IMR-90 (cell line): ENCODE results near the gene ZFR2. TPM values are rescaled to one million over a fixed set of nuclear protein-coding genes. Genes with fewer than 3 reads are reported as not detected.

ENCODE experiments used
- ATAC-seq: fragments of 200-7000 bp; cut with Tn5 transposase; 2 replicates; pipeline ENCODE4 v1.9.1; 2020; ENCODE audit warnings: low read depth, mild to moderate bottlenecking, moderate library complexity
- BruUV-seq: library from RNA; stranded (reverse); fragments of 400-500 nt; replicated peaks from 2 replicates; lab custom pipeline; 2021; lab: Mats Ljungman, UMichigan
- CTCF ChIA-PET: fragments of 300-600 bp; formaldehyde crosslinking; extraction: SDS; loops from one replicate; lab custom pipeline; 2021; ENCODE audit warnings: antibody characterized with exemption; lab: Yijun Ruan, JAX
- POLR2A ChIA-PET: fragments of 300-600 bp; sonication (Branson Sonifier 250); formaldehyde crosslinking; loops from one replicate; lab custom pipeline; 2022; ENCODE audit warnings: antibody characterized with exemption; ENCODE audit not compliant: unreplicated experiment; lab: Charles Lee
- DNase-seq: peaks from one replicate; pipeline ENCODE4 v3.0.0; 2013
- H2AFZ ChIP-seq: replicated peaks from 2 replicates; pipeline ENCODE3; 2013; ENCODE audit warnings: low read length, mild to moderate bottlenecking; ENCODE audit not compliant: poor library complexity
- H2AK5ac ChIP-seq: 2 replicates; pipeline ENCODE4 v1.6.1; 2013; ENCODE audit warnings: low read depth, low read length, inconsistent platforms
- H2AK9ac ChIP-seq: replicated peaks from 2 replicates; pipeline ENCODE3; 2013; ENCODE audit warnings: mild to moderate bottlenecking, low read depth, low read length, moderate library complexity; ENCODE audit not compliant: poor library complexity
- H2BK120ac ChIP-seq: 2 replicates; pipeline ENCODE4 v1.6.1; 2013; ENCODE audit warnings: low read depth, low read length, inconsistent platforms
- H2BK15ac ChIP-seq: 3 replicates; pipeline ENCODE4 v1.6.1; 2013; ENCODE audit warnings: low read depth, low read length, inconsistent platforms
- H2BK20ac ChIP-seq: 2 replicates; pipeline ENCODE4 v1.6.1; 2013; ENCODE audit warnings: low read depth, mild to moderate bottlenecking, inconsistent platforms, low read length, moderate library complexity
- H2BK5ac ChIP-seq: 2 replicates; pipeline ENCODE4 v1.6.1; 2013; ENCODE audit warnings: mild to moderate bottlenecking, low read depth, low read length, inconsistent platforms; ENCODE audit not compliant: poor library complexity, severe bottlenecking
- H3K14ac ChIP-seq: replicated peaks from 2 replicates; pipeline ENCODE4 v1.6.1; 2013; ENCODE audit warnings: low read depth, low read length, inconsistent platforms
- H3K18ac ChIP-seq: 2 replicates; pipeline ENCODE4 v1.6.1; 2013; ENCODE audit warnings: low read depth, low read length, control low read depth
- H3K23ac ChIP-seq: 2 replicates; pipeline ENCODE4 v1.6.1; 2013; ENCODE audit warnings: low read depth, low read length, inconsistent platforms
- H3K27ac ChIP-seq: 2 replicates; pipeline ENCODE4 v1.5.1; 2013; ENCODE audit warnings: mild to moderate bottlenecking, control low read depth, low read length; ENCODE audit not compliant: insufficient read depth
- H3K27me3 ChIP-seq: 2 replicates; pipeline ENCODE4 v1.6.1; 2013; ENCODE audit warnings: low read length; ENCODE audit not compliant: control insufficient read depth, insufficient read depth
- H3K36me3 ChIP-seq: 2 replicates; pipeline ENCODE4 v1.6.1; 2013; ENCODE audit warnings: low read length, mixed read lengths; ENCODE audit not compliant: control insufficient read depth, insufficient read depth
- H3K4ac ChIP-seq: 2 replicates; pipeline ENCODE4 v1.6.1; 2013; ENCODE audit warnings: low read depth, low read length, inconsistent platforms
- H3K4me1 ChIP-seq: 2 replicates; pipeline ENCODE4 v1.6.1; 2013; ENCODE audit warnings: low read length, mixed read lengths; ENCODE audit not compliant: control insufficient read depth, insufficient read depth
- H3K4me2 ChIP-seq: 2 replicates; pipeline ENCODE4 v1.6.1; 2013; ENCODE audit warnings: low read depth, mild to moderate bottlenecking, control low read depth, low read length, moderate library complexity
- H3K4me3 ChIP-seq: 2 replicates; pipeline ENCODE4 v1.5.1; 2013; ENCODE audit warnings: low read depth, mild to moderate bottlenecking, control low read depth, low read length, moderate library complexity; ENCODE audit not compliant: insufficient read depth
- H3K56ac ChIP-seq: 2 replicates; pipeline ENCODE4 v1.6.1; 2013; ENCODE audit warnings: low read length, inconsistent platforms; ENCODE audit not compliant: insufficient read depth; ENCODE audit errors: extremely low read depth
- H3K79me1 ChIP-seq, 2 experiments: 2 replicates each; pipeline ENCODE4 v1.6.1; 2013; ENCODE audit warnings: low read length in 2 of 2, inconsistent platforms in 1 of 2, low read depth in 1 of 2
- H3K9ac ChIP-seq: 2 replicates; pipeline ENCODE4 v1.6.1; 2013; ENCODE audit warnings: low read depth, low read length, control low read depth
- H3K9me1 ChIP-seq: 2 replicates; pipeline ENCODE4 v1.6.1; 2013; ENCODE audit warnings: low read length, inconsistent platforms; ENCODE audit not compliant: insufficient read depth
- H3K9me3 ChIP-seq: 2 replicates; pipeline ENCODE4 v1.6.1; 2013; ENCODE audit warnings: low read length; ENCODE audit not compliant: control insufficient read depth, insufficient read depth
- H4K20me1 ChIP-seq: 2 replicates; pipeline ENCODE4 v1.6.1; 2013; ENCODE audit warnings: low read length, inconsistent platforms; ENCODE audit not compliant: insufficient read depth
- H4K5ac ChIP-seq: 2 replicates; pipeline ENCODE4 v1.6.1; 2013; ENCODE audit warnings: mild to moderate bottlenecking, low read depth, low read length, control low read depth
- H4K8ac ChIP-seq, 2 experiments: 2 replicates each; pipeline ENCODE4 v1.6.1; 2013; ENCODE audit warnings: low read depth in 2 of 2, low read length in 2 of 2, control low read depth in 1 of 2, inconsistent platforms in 1 of 2
- H4K91ac ChIP-seq: 2 replicates; pipeline ENCODE4 v1.6.1; 2013; ENCODE audit warnings: low read depth, low read length, inconsistent platforms; ENCODE audit not compliant: insufficient read depth
- BHLHE40 ChIP-seq: fragments of 150-350 bp; IDR thresholded peaks from 2 replicates; pipeline ENCODE4 v1.6.1; 2016; ENCODE audit warnings: mild to moderate bottlenecking, low read depth, low read length
- CEBPB ChIP-seq: IDR thresholded peaks from 2 replicates; pipeline ENCODE4 v1.6.1; 2012; ENCODE audit warnings: low read depth, low read length, improper control_type of control experiment
- CHD1 ChIP-seq: IDR thresholded peaks from 2 replicates; pipeline ENCODE4 v1.6.1; 2012; ENCODE audit warnings: low read depth, low read length, improper control_type of control experiment
- FOS ChIP-seq: fragments of 150-350 bp; IDR thresholded peaks from 2 replicates; pipeline ENCODE4 v1.6.1; 2016; ENCODE audit warnings: low read depth, low read length
- MAFK ChIP-seq: IDR thresholded peaks from 2 replicates; pipeline ENCODE4 v1.6.1; 2012; ENCODE audit warnings: low read depth, low read length, improper control_type of control experiment
- MAZ ChIP-seq: IDR thresholded peaks from 2 replicates; pipeline ENCODE4 v1.6.1; 2012; ENCODE audit warnings: low read depth, mild to moderate bottlenecking, low read length, improper control_type of control experiment, moderate library complexity, borderline replicate concordance
- MXI1 ChIP-seq: IDR thresholded peaks from 2 replicates; pipeline ENCODE4 v1.6.1; 2012; ENCODE audit warnings: low read depth, mild to moderate bottlenecking, low read length, moderate library complexity, borderline replicate concordance
- NFE2L2 ChIP-seq: fragments of 150-350 bp; IDR thresholded peaks from 2 replicates; pipeline ENCODE4 v1.6.1; 2016; ENCODE audit warnings: low read depth, mild to moderate bottlenecking, low read length
- POLR2A ChIP-seq: IDR thresholded peaks from 2 replicates; pipeline ENCODE4 v1.6.1; 2012; ENCODE audit warnings: mild to moderate bottlenecking, low read depth, low read length
- RAD21 ChIP-seq: IDR thresholded peaks from 2 replicates; pipeline ENCODE4 v1.6.1; 2012; ENCODE audit warnings: low read length, improper control_type of control experiment
- RCOR1 ChIP-seq: IDR thresholded peaks from 2 replicates; pipeline ENCODE4 v1.6.1; 2012; ENCODE audit warnings: mild to moderate bottlenecking, low read length, improper control_type of control experiment; ENCODE audit not compliant: insufficient replicate concordance
- RFX5 ChIP-seq: IDR thresholded peaks from 2 replicates; pipeline ENCODE4 v1.8.0; 2012; ENCODE audit warnings: low read depth, mild to moderate bottlenecking, low read length, moderate library complexity
- SMC3 ChIP-seq: fragments of 150-350 bp; IDR thresholded peaks from 2 replicates; pipeline ENCODE4 v1.6.1; 2016; ENCODE audit warnings: low read depth, mild to moderate bottlenecking, antibody characterized with exemption, low read length, moderate library complexity
- WGBS, 2 experiments: methylation state at CpG; one replicate each; pipeline versions ENCODE4 v1.1.5 to v1.1.7; 2013; ENCODE audit warnings: missing lambda C conversion rate in 2 of 2; ENCODE audit not compliant: insufficient read length in 1 of 2; ENCODE audit errors: extremely low coverage in 2 of 2; 5-methylcytosine and 5-hydroxymethylcytosine counted together
- dilution Hi-C: fragments of 300-500 bp; cut with HindIII; formaldehyde crosslinking; loops from one replicate; pipeline ENCODE4 v1.14.3; 2018; ENCODE audit warnings: low sequenced_read_pairs; ENCODE audit not compliant: unreplicated experiment
- in situ Hi-C: fragments of 300-500 bp; cut with MboI; formaldehyde crosslinking; loops from 3 replicates; pipeline ENCODE4 v1.14.3; 2019; ENCODE audit warnings: low sequenced_read_pairs, inconsistent platforms, mixed read lengths
- intact Hi-C: fragments of 100-400 bp; cut with micrococcal nuclease; formaldehyde crosslinking; loops from 2 replicates; pipeline ENCODE4 v1.10.0; 2022
- polyA plus RNA-seq, 3 experiments: library from polyadenylated mRNA; depleted of rRNA; stranded (reverse); fragments of >200 nt; gene quantifications; 2 replicates each; pipeline ENCODE4 v1.2.3, GENCODE V29; 2012; ENCODE audit warnings: low replicate concordance in 1 of 3
- total RNA-seq: library from RNA; depleted of rRNA; stranded (reverse); fragments of >200 nt; gene quantifications from 2 replicates; pipeline ENCODE4 v1.2.3, GENCODE V29; 2012
- TF ChIP-seq, protein P1 (sequence below): conservative IDR thresholded peaks from 2 replicates; pipeline ENCODE4 v1.5.1; 2012; ENCODE audit warnings: mild to moderate bottlenecking, low read depth, low read length, improper control_type of control experiment
- TF ChIP-seq, protein P2 (sequence below): fragments of 150-350 bp; IDR thresholded peaks from 2 replicates; pipeline ENCODE4 v1.6.1; 2016; ENCODE audit warnings: low read depth, mild to moderate bottlenecking, low read length, moderate library complexity, borderline replicate concordance
- TF ChIP-seq, protein P3 (sequence below): fragments of 150-350 bp; IDR thresholded peaks from 2 replicates; pipeline ENCODE4 v1.6.1; 2017; ENCODE audit warnings: mild to moderate bottlenecking, antibody characterized with exemption, low read length, low read depth

ZFR2 gene
- total and polyA plus RNA-seq, 2 of the 4 experiments (the other 2 are of a cell fraction) = 0.19 TPM; not detected in 1

DNA sequence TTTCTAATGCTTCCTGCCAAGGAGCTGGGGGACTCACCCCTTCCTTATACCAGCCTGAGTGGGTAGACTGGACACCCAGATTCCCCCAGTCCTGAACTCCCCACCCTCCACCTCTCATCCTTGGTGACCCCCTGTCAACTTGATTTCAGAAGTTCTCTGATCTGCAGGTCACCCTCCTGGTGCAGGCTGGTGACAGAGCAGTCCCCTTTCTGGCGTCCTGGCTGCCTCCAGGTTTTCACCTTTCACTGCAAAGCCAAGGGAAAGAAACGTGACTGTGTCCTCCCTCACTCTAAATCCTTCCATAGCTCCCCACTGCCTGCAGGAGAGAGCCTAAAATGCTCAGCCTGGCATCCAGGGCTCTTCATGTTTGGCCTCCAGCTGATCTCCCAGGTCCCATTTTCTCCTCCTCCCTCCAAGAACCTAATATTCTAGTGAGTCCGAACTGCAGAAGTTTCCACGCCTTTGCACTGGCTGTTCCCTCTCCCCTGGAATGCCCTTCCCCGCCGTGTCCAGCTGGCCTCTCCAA is 78.6 kb downstream of the ZFR2 start:
- H4K5ac ChIP-seq = no peak overlapping the region
- H3K4ac ChIP-seq = no peak overlapping the region
- TF ChIP-seq, protein P1, sequence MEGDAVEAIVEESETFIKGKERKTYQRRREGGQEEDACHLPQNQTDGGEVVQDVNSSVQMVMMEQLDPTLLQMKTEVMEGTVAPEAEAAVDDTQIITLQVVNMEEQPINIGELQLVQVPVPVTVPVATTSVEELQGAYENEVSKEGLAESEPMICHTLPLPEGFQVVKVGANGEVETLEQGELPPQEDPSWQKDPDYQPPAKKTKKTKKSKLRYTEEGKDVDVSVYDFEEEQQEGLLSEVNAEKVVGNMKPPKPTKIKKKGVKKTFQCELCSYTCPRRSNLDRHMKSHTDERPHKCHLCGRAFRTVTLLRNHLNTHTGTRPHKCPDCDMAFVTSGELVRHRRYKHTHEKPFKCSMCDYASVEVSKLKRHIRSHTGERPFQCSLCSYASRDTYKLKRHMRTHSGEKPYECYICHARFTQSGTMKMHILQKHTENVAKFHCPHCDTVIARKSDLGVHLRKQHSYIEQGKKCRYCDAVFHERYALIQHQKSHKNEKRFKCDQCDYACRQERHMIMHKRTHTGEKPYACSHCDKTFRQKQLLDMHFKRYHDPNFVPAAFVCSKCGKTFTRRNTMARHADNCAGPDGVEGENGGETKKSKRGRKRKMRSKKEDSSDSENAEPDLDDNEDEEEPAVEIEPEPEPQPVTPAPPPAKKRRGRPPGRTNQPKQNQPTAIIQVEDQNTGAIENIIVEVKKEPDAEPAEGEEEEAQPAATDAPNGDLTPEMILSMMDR = no peak
- no peak for TF ChIP-seq RFX5
- no peak for TF ChIP-seq POLR2A
- no peak for TF ChIP-seq FOS
- TF ChIP-seq, protein P2, sequence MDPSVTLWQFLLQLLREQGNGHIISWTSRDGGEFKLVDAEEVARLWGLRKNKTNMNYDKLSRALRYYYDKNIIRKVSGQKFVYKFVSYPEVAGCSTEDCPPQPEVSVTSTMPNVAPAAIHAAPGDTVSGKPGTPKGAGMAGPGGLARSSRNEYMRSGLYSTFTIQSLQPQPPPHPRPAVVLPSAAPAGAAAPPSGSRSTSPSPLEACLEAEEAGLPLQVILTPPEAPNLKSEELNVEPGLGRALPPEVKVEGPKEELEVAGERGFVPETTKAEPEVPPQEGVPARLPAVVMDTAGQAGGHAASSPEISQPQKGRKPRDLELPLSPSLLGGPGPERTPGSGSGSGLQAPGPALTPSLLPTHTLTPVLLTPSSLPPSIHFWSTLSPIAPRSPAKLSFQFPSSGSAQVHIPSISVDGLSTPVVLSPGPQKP = no peak
- no peak for TF ChIP-seq BHLHE40
- TF ChIP-seq RAD21 = no peak
- TF ChIP-seq MXI1 = no peak
- no peak for TF ChIP-seq CEBPB
- TF ChIP-seq SMC3 = no peak
- TF ChIP-seq MAZ = no peak
- TF ChIP-seq CHD1 = no peak
- TF ChIP-seq MAFK = no peak
- TF ChIP-seq RCOR1 = no peak
- TF ChIP-seq, protein P3, sequence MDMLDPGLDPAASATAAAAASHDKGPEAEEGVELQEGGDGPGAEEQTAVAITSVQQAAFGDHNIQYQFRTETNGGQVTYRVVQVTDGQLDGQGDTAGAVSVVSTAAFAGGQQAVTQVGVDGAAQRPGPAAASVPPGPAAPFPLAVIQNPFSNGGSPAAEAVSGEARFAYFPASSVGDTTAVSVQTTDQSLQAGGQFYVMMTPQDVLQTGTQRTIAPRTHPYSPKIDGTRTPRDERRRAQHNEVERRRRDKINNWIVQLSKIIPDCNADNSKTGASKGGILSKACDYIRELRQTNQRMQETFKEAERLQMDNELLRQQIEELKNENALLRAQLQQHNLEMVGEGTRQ = no peak
- TF ChIP-seq NFE2L2 = no peak
- intact Hi-C loops (no loop called here), dilution Hi-C loops (no loop called here), in situ Hi-C loops (no loop called here)
- no peak overlapping the region for H3K14ac ChIP-seq
- no peaks in the 10 kb centered on the region for H4K20me1 ChIP-seq
- BruUV-seq = no TSS peak
- H3K4me3 ChIP-seq = no peak overlapping the region
- H3K9me1 ChIP-seq = no peaks in the 10 kb centered on the region
- no peak overlapping the region for H2AK5ac ChIP-seq
- H4K91ac ChIP-seq = no peak overlapping the region
- no peak overlapping the region for H2BK15ac ChIP-seq
- H3K9me3 ChIP-seq = peaks cover 8% of the 10 kb centered on the region
- no peak overlapping the region for H2AK9ac ChIP-seq
- H3K18ac ChIP-seq = no peak overlapping the region
- 0% methylated on average over 1 of the region's 6 CpGs; no CpG with 5 or more reads in 1 of the 2 experiments for WGBS, 2 experiments
- H2BK120ac ChIP-seq = no peak overlapping the region
- H3K79me1 ChIP-seq = no peaks in the 10 kb centered on the region
- H3K4me1 ChIP-seq = no peaks in the 10 kb centered on the region
- no peak overlapping the region for H3K27ac ChIP-seq
- no peak overlapping the region for H2BK20ac ChIP-seq
- H3K4me2 ChIP-seq = no peak overlapping the region
- ATAC-seq (no peak), DNase-seq (no peak)
- H3K27me3 ChIP-seq = peaks cover 20% of the 10 kb centered on the region
- no peak overlapping the region for H2AFZ ChIP-seq
- CTCF ChIA-PET = no interaction called here
- no peak overlapping the region for H3K56ac ChIP-seq
- POLR2A ChIA-PET = no interaction called here
- H2BK5ac ChIP-seq = no peak overlapping the region
- H4K8ac ChIP-seq = no peak overlapping the region
- no peaks in the 10 kb centered on the region for H3K36me3 ChIP-seq
- no peak overlapping the region for H3K9ac ChIP-seq
- no peak overlapping the region for H3K23ac ChIP-seq
